GM23248 (cell line): Measurements from ENCODE around the gene ACSS2. TPM values are rescaled to one million over a fixed set of nuclear protein-coding genes. Genes with fewer than 3 reads are reported as not detected.

Experiments used
- DNase-seq: peaks from one replicate; pipeline ENCODE4 v3.0.0-alpha.2; 2015
- H2AFZ ChIP-seq: fragments of 200-600 bp; sonication (generic); 2 replicates; pipeline ENCODE4 v1.6.1; 2016; ENCODE audit warnings: antibody characterized with exemption
- H3F3A ChIP-seq: fragments of 200-600 bp; sonication (generic); 2 replicates; pipeline ENCODE4 v1.6.1; 2016; ENCODE audit warnings: mild to moderate bottlenecking, antibody characterized with exemption, mixed run types; ENCODE audit not compliant: insufficient read depth
- H3K27ac ChIP-seq: fragments of 200-600 bp; sonication (generic); 2 replicates; pipeline ENCODE4 v1.5.1; 2016; ENCODE audit warnings: mild to moderate bottlenecking
- H3K27me3 ChIP-seq: fragments of 200-600 bp; sonication (generic); replicated peaks from 2 replicates; pipeline ENCODE4 v1.6.1; 2016; ENCODE audit warnings: mild to moderate bottlenecking; ENCODE audit not compliant: insufficient read depth
- H3K36me3 ChIP-seq: fragments of 200-600 bp; sonication (generic); 2 replicates; pipeline ENCODE4 v1.6.1; 2016; ENCODE audit warnings: low read depth, mild to moderate bottlenecking
- H3K4me1 ChIP-seq: fragments of 200-600 bp; sonication (generic); 2 replicates; pipeline ENCODE4 v1.6.1; 2016; ENCODE audit warnings: mild to moderate bottlenecking; ENCODE audit not compliant: insufficient read depth
- H3K4me2 ChIP-seq: fragments of 200-600 bp; sonication (generic); one replicate; pipeline ENCODE4 v1.6.1; 2016; ENCODE audit warnings: mild to moderate bottlenecking; ENCODE audit not compliant: unreplicated experiment
- H3K4me3 ChIP-seq: fragments of 200-600 bp; sonication (generic); 2 replicates; pipeline ENCODE4 v1.5.1; 2016; ENCODE audit warnings: mild to moderate bottlenecking
- H3K79me2 ChIP-seq: fragments of 200-600 bp; sonication (generic); 2 replicates; pipeline ENCODE4 v1.6.1; 2016; ENCODE audit warnings: mild to moderate bottlenecking; ENCODE audit not compliant: insufficient read depth
- H3K9ac ChIP-seq: fragments of 200-600 bp; sonication (generic); 2 replicates; pipeline ENCODE4 v1.6.1; 2016; ENCODE audit warnings: mild to moderate bottlenecking
- H3K9me2 ChIP-seq: fragments of 200-600 bp; sonication (generic); 2 replicates; pipeline ENCODE4 v1.6.1; 2016; ENCODE audit warnings: mixed run types, mild to moderate bottlenecking, moderate library complexity; ENCODE audit not compliant: insufficient read depth
- H3K9me3 ChIP-seq: fragments of 200-600 bp; sonication (generic); one replicate; pipeline ENCODE4 v1.6.1; 2017; ENCODE audit warnings: low read depth
- H4K20me1 ChIP-seq: fragments of 200-600 bp; sonication (generic); 2 replicates; pipeline ENCODE4 v1.6.0; 2016; ENCODE audit not compliant: insufficient read depth
- EZH2 ChIP-seq: fragments of 200-600 bp; sonication (generic); IDR thresholded peaks from 2 replicates; pipeline ENCODE4 v1.6.1; 2018; ENCODE audit warnings: antibody characterized with exemption, mild to moderate bottlenecking; ENCODE audit not compliant: insufficient read depth, poor library complexity, severe bottlenecking
- EZH2phosphoT487 ChIP-seq: fragments of 200-600 bp; sonication (generic); IDR thresholded peaks from 2 replicates; pipeline ENCODE4 v1.6.1; 2018; ENCODE audit warnings: antibody characterized with exemption, moderate library complexity, mild to moderate bottlenecking, low read depth; ENCODE audit not compliant: insufficient read depth
- WGBS, 2 experiments: methylation state at CpG; one replicate each; pipeline ENCODE4 v1.1.6; 2015 to 2017; ENCODE audit warnings: low lambda C conversion rate in 2 of 2, low coverage in 1 of 2; ENCODE audit errors: missing lambda C conversion rate in 2 of 2; 5-methylcytosine and 5-hydroxymethylcytosine counted together
- in situ Hi-C: fragments of 300-500 bp; cut with MboI; formaldehyde crosslinking; loops from 2 replicates; pipeline ENCODE4 v1.15.0; 2020
- polyA plus RNA-seq: library from polyadenylated mRNA; unstranded; fragments of >200 nt; fragmentation: Nextera tagmentation; extraction: Ambion mirVana; gene quantifications from 2 replicates; pipeline ENCODE4 v1.2.1, GENCODE V29; 2016
- total RNA-seq: library from RNA; depleted of rRNA; stranded (reverse); fragments of >200 nt; shearing (Covaris generic); gene quantifications from 2 replicates; pipeline ENCODE4 v1.2.3, GENCODE V29; 2014

Gene ACSS2
- total and polyA plus RNA-seq, 2 experiments from 2014 or later = 14.3 to 33.3 TPM

- H3K27me3 ChIP-seq = no peaks in the 10 kb centered on the region
- H3K9me3 ChIP-seq = no peaks in the 10 kb centered on the region
- H3K36me3 ChIP-seq = no peaks in the 10 kb centered on the region
- H3K79me2 ChIP-seq = no peaks in the 10 kb centered on the region; the same call in 1 of the 2 replicates
- no peaks in the 10 kb centered on the region for H3F3A ChIP-seq
- in situ Hi-C loops = no loop called here
- H3K9me2 ChIP-seq = no peaks in the 10 kb centered on the region
- 63 to 71% methylated on average over 2 of the region's 2 CpGs for WGBS, 2 experiments
- no peaks in the 10 kb centered on the region for H3K4me1 ChIP-seq
- no peaks in the 10 kb centered on the region for H4K20me1 ChIP-seq
- no peak overlapping the region for H2AFZ ChIP-seq
- H3K4me3 ChIP-seq = no peak overlapping the region
- TF ChIP-seq EZH2 = no peak
- TF ChIP-seq EZH2phosphoT487 = no peak
- no peak for DNase-seq
- H3K4me2 ChIP-seq = no peak overlapping the region
- H3K9ac ChIP-seq = no peak overlapping the region
- H3K27ac ChIP-seq = no peak overlapping the region
Measured at GRCh38 chr20:34916774-34917354, 40.5 kb downstream of the ACSS2 start.

DNA sequence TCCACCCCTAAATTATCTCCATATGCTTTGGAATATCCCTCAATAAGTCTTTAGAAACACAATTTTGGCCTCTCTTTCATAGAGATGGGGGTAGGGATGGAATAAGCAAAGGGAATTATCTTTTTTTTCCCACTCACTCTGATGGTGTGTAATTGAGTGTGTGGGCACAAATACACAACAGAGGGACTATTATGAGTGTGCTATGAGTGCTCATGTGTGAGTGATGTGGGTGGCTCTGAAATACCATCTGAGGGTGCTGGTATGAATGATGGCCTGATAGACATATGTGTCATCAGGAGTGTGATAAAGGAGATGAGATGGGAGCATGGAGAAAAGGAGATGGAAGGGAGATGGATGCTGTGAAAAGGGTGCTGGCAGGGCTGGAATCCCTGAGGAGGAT lies 43.6 kb downstream of the ACSS2 start:
- Histone ChIP-seq H3K27me3 (no peaks in the 10 kb centered on the region), H3K4me2 (no peak overlapping the region), H3K27ac (no peak overlapping the region), H3F3A (peaks cover 14% of the 10 kb centered on the region), H3K9me3 (no peaks in the 10 kb centered on the region), H3K4me3 (no peak overlapping the region), H2AFZ (no peak overlapping the region), H3K9me2 (no peaks in the 10 kb centered on the region), H3K4me1 (peaks cover 16% of the 10 kb centered on the region), H3K36me3 (no peaks in the 10 kb centered on the region), H3K9ac (no peak overlapping the region), H3K79me2 (no peaks in the 10 kb centered on the region), H4K20me1 (no peaks in the 10 kb centered on the region)
- in situ Hi-C loops = no loop called here
- TF ChIP-seq EZH2 = no peak
- TF ChIP-seq EZH2phosphoT487 = no peak
- DNase-seq = no peak

DNA sequence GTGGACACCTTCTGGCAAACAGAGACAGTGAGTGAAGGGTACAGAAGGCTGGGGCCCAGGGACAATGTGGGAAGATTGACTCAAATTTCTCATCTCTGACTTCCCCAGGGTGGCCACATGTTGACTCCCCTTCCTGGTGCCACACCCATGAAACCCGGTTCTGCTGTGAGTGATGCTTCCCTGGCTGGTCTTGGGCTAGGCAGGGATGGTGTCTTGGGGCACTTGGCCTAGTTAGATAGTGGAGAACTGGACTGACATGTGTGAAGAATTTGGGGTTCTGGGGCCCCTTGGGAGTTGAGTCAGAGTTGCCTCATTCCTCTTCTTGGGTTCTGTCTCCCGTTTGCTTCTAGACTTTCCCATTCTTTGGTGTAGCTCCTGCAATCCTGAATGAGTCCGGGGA lies 45.0 kb downstream of the ACSS2 start:
- no peaks in the 10 kb centered on the region for H3K79me2 ChIP-seq

GRCh38 chr20:34922654-34923381 lies 46.4 kb downstream of the ACSS2 start:
- Histone ChIP-seq H3K9ac (peak overlapping the region; percentile 25; the same call in 1 of the 2 replicates), H3K9me2 (no peaks in the 10 kb centered on the region), H3K27me3 (no peaks in the 10 kb centered on the region), H3K4me2 (peak overlapping the region; percentile 11), H4K20me1 (no peaks in the 10 kb centered on the region), H3K4me1 (peaks cover 20% of the 10 kb centered on the region), H3K27ac (peak overlapping the region; percentile 54), H3F3A (peaks cover 22% of the 10 kb centered on the region), H2AFZ (no peak overlapping the region), H3K4me3 (peak overlapping the region; percentile 7; the same call in 1 of the 2 replicates), H3K9me3 (no peaks in the 10 kb centered on the region), H3K36me3 (peaks cover 13% of the 10 kb centered on the region), H3K79me2 (no peaks in the 10 kb centered on the region)
- in situ Hi-C loops = no loop called here
- peak; percentile 89 for DNase-seq
- TF ChIP-seq EZH2phosphoT487 = no peak
- TF ChIP-seq EZH2 = no peak
- WGBS, 2 experiments = 60 to 61% methylated on average over 5 of the region's 5 CpGs

More for the DNA sequence above, 45.0 kb downstream of the ACSS2 start:
- Histone ChIP-seq H2AFZ (no peak overlapping the region), H3K4me3 (no peak overlapping the region), H4K20me1 (no peaks in the 10 kb centered on the region), H3K9me2 (no peaks in the 10 kb centered on the region), H3K9me3 (no peaks in the 10 kb centered on the region), H3F3A (peaks cover 14% of the 10 kb centered on the region), H3K27ac (no peak overlapping the region), H3K4me1 (peaks cover 16% of the 10 kb centered on the region), H3K9ac (no peak overlapping the region), H3K4me2 (no peak overlapping the region), H3K27me3 (no peaks in the 10 kb centered on the region), H3K36me3 (peaks cover 13% of the 10 kb centered on the region)
- in situ Hi-C loops = no loop called here
- WGBS, 2 experiments = 46 to 61% methylated on average over 3 of the region's 3 CpGs
- DNase-seq = peak; percentile 44
- TF ChIP-seq EZH2 = no peak
